HPDE6-E6E7 (cell line): ENCODE results near the gene KIF18B.

Source experiments
- DNase-seq: peaks from one replicate; pipeline ENCODE4 v3.0.0; 2011; ENCODE audit warnings: missing footprints; ENCODE audit errors: extremely low spot score

KIF18B gene

DNA sequence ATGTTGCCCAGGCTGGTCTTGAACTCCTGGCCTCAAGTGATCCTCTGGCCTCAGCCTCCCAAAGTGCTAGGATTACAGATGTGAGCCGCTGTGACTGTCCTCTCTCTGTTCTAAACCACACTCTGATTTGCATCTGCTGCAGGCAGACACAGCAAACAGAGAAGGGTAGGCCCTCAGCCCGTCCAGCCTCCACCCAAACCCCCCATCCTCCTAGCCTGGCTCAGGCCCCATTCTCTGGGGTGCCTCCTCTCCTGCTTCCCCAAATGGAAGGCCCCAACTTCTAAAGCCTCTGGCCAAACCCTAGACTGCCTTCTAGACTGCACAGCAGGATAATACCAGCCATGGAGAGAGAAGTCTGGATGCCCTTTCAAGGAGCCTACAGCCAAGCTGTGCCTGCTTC is 28.2 kb downstream of the KIF18B start:
- no peak for DNase-seq

GRCh38 chr17:44918006-44918405 is 29.6 kb downstream of the KIF18B start:
- peak; percentile 53 for DNase-seq

- no peak for DNase-seq
These were observed 30.1 kb downstream of the KIF18B start for GRCh38 chr17:44917456-44917855.

DNA sequence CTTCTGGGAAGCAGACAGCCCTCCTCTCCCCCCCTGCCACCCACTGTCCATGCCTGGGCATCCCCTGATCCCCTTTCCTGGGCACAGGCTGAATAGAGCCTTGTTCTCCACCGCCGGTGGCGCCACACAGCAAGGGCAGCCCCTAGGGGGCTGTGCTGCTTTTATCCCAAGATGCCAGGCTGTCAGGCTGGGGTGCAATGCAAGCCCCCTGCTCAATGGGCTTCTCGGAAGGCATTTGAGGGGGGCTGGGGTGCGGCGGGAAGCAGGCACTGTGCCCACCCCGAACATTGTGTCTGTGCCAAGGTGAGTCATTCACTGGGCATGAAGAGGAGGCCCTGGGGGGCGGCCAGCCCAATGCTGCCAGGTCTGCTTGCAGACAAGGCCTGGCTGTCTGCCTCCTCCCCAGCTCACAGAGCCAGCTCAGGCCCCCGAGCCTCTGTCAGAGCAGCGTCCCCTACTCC is 30.8 kb downstream of the KIF18B start:
- DNase-seq, result no peak

DNA sequence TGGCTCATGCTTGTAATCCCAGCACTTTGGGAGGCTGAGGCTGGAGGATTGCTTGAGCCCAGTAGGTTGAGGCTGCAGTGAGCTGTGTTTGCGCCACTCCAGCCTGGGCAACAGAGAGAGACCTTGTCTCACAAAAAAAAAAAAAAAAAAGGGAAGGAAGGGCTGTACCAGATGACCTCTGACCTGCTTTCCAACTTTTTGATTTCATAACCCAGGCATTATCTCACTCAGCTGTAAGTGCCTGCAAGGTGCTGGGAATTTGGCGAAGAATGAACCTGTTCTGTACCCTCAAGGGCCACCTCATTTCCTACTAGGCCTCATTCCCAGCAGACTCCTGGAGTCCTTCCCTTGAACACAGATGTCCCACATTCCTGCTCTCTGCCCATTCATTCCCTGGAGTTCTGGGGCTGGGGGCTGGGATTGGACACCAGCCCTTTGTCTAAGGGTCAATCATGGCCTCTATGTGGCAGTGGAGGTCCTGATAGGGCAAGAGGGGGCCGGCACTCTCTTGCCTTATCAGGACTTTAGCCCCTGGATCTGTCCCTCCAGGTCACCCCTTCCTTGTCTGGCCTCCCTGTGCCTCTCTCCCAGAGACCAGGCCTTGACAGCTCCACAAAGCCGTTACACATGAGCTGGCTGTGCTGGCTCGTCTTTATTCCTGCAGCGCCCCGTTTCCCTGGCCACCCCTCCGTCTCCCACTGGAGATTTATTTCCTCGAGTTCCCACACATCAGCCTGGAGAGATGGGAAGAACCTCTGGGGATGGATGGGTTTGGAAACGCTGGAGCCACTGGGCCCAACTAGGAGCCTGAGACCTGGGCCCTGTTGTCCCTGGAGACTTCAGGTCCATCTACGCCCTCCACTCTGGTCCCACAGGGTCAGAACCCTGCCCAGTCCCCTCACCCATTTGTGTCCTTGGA is 31.5 kb downstream of the KIF18B start:
- no peak for DNase-seq

GRCh38 chr17:44915321-44915726 is 32.2 kb downstream of the KIF18B start, which contains the start of gene GFAP:
GFAP (minus strand) TSS chr17:44915500; CDS start chr17:44915486, 14 bp downstream.
- no peak for DNase-seq

- no peak for DNase-seq
These were observed 32.8 kb downstream of the KIF18B start for GRCh38 chr17:44914698-44915271.

- DNase-seq, result no peak
These were observed 33.4 kb downstream of the KIF18B start for GRCh38 chr17:44914148-44914547.

- DNase-seq, result no peak
These were observed 33.9 kb downstream of the KIF18B start for GRCh38 chr17:44913676-44914075.

DNA sequence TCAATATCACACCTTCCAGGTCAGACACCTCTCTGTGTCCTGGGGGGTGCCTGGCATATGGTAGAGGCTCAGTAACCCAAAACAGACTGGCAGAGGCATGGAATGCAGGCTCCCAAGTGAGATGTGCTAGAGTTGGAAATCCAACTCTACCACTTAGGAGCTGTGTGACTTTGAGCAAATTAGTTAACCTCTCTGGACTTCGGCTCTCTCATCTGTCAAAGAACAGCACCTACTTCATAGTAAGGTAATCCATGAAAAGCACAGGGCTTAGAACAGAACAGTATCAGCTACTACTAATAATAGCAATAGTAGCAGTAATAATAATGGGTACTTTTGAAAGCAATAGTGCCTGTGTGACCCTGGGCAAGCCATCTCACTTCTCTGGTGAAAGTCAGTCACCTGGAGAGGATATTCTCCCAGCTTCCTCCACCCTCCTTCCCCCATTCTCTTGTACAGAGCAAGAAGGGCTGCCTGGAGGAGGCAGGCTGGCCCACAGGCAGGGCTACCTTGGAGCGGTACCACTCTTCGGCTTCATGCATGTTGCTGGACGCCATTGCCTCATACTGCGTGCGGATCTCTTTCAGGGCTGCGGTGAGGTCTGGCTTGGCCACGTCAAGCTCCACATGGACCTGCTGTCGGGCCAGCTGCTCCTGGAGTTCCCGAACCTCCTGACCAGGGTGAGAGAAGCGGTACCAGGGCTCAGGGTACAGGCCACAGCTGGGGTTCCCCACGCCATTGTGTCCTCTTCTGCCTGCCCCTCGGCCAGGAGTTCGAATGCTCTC is 34.6 kb downstream of the KIF18B start:
- no peak for DNase-seq

- no peak for DNase-seq
These were observed 36.2 kb downstream of the KIF18B start for GRCh38 chr17:44911133-44912001.

DNA sequence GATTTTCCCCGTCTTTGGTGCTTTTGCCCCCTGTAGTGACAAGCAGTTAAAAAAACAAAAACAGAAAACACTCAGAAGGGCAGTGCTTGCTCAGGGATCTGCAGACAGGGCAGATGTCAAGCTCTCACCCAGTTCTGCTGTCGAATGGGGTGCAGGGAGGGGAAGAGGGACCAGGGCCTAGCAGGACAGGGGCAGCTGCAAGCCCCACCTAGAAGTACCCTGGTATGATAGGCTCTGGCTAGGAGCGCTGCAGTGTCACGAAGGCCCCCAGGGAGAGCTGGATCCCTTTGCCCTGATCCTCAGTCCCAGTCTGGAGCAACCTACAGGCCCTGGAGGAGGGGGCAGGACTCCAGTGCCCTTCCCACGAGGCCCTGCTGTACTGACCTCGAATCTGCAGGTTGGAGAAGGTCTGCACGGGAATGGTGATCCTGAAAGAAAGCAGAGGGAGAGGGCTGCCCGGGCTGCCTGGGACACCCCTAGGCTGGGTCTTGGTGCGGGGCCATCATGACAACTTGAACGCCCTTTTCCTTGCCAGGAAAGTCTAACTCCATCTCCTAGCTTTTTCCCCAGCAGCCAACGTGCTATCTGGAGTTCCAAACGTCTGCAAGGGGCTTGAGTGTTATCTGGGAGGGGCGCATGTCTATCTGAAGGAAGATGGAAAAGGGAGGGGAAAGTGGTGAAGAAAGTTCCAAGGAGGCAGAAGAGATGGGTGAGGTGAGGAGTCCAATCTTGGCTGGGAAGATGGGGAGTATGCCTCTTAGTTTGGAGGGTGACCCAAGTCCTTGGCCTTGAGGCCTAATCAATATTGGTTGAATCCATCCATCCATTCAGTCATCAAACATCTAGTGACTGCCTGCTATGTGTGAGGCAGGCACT is 37.1 kb downstream of the KIF18B start:
- no peak for DNase-seq

DNA sequence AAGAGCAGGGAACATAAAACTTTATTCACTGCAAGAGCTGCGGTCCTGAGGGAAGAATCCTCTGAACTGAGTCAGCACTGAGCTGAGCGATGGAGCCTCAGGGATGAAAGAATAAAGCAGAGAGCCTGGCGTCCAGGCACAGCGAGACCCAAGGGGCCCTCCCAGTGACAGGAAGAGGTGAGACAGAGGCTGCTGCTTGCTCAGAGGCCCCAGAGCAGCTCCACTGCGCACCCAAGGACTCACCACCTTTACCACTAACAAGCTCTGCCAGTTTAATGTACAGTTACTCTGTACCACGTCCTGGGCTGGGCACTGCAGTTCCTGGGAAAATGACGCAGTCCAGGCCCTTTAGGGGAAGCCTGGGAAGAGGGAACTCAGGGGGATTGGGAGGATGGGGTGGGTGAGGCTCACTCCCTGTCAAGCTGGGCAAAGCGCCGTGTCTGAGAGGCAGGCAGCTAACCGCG is 37.9 kb downstream of the KIF18B start:
- DNase-seq, result peak; percentile 80

DNA sequence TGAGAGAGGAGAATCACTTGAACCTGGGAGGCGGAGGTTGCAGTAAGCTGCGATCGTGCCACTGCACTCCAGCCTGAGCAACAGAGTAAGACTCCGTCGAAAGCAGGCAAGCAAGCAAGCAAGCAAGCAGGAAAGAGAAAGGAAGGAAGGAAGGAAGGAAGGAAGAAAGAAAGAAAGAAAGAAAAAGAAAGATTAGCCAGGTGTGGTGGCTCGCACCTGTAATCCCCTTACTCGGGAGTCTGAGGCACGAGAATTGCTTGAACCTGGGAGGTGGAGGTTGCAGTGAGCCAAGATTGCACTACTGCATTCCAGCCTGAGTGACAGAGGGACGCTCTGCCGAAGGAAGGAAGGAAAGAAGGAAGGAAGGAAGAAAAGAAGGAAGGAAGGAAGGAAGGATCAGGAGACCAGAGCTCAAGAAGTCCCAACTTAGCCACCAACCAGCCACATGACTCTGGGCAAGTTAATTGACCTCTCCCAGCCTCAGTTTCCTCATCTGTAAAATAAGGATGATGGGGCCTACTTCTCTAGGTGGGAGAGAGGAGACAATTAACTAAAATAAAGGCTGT is 38.7 kb downstream of the KIF18B start:
- no peak for DNase-seq

- no peak for DNase-seq
These were observed 39.7 kb downstream of the KIF18B start for GRCh38 chr17:44907729-44908470.

DNA sequence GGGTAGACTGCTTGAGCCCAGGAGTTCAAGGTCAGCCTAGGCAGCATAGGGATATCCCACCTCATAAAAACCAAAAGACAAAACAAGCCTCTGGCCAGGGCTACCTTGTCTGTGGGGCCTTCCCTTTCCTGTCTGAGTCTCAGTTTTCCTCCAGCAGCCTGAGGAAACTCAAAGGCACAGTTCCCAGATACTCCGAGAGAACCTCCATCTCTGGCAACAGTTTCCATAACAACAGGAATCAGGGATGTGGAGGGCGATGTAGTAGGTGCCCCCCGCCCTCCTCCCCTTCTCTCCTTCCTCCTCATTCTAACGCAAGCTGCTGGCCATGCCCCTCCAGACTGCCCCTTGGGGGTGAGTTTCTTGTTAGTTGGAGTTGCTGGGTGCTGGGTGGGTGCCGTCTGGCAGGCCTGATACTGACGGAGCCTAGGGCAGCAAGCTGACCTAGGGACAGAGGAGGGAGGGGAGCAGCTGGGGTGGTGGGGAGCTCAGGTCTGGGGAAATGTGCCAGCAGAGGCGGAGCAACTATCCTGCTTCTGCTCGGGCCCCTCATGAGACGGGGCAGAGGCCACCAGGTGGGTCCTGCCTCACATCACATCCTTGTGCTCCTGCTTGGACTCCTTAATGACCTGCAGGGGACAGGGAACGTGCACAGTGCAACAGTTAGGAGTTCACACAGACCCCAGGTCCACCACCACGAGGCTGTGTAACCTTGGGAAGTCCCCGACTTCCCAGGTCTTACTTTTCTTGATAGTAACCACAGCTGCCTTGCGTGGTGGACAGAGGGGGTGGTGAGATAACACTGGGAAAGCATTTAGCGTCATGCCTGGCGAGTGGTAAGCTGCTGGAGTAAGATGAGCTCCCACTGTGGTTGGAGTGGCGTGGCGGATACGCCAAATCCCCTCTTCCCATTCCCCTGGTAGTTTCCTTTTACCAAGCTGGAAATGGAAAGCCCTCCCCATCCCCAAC is 40.5 kb downstream of the KIF18B start:
- DNase-seq, result no peak

DNA sequence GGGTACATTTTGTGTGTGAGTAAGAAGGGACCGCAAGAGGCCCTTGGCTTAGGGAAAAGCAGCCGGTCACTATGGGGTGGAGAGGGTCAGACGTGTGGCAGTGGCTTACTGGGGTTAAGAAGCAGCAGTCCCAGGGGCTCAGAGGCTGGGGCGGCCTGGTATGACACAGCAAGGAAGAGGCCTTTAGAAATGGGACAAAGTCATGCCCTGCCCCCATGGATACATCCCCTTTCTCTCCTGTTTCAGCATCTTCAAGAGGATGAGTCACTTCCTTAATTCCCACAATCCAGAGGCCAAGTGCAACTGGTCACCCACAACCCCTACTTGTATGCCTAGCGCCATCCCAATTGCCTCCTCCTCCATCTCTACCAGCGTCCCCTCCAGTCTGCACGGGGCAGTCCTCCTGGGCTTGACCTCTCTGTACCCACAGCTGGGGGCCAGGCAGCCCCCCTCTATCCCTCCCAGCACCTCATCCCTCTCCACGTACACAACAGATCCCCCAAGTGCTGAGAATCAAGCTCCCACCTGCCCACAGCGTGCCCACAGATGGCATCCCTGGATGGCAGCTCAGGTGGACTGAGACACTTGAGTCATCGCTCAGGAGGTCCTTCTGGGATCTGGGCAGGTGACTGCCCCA is 41.4 kb downstream of the KIF18B start:
- DNase-seq, result peak; percentile 45
